A673 (cell line): ENCODE results near the gene LINC01488. TPM values are rescaled to one million over a fixed set of nuclear protein-coding genes. Genes with fewer than 3 reads are reported as not detected.

Experiments used
- BruUV-seq: library from RNA; stranded (reverse); fragments of 400-500 nt; replicated peaks from 2 replicates; lab custom pipeline; 2021; lab: Mats Ljungman, UMichigan
- CTCF ChIA-PET: fragments of 300-600 bp; sonication (Branson Sonifier 250); formaldehyde crosslinking; loops from one replicate; lab custom pipeline; 2022; ENCODE audit warnings: antibody characterized with exemption; lab: Charles Lee
- POLR2A ChIA-PET: fragments of 300-600 bp; sonication (Branson Sonifier 250); formaldehyde crosslinking; loops from one replicate; lab custom pipeline; 2022; ENCODE audit warnings: antibody characterized with exemption; ENCODE audit not compliant: low non-redundant PET; lab: Charles Lee
- DNase-seq: peaks from one replicate; pipeline ENCODE4 v3.0.0-alpha.2; 2015; ENCODE audit warnings: low spot score
- H3K27ac ChIP-seq: fragments of 200-600 bp; sonication (generic); 2 replicates; pipeline ENCODE4 v1.5.1; 2016; ENCODE audit warnings: mixed run types, low read depth, mild to moderate bottlenecking, mixed read lengths, antibody characterized with exemption, low read length; ENCODE audit not compliant: poor library complexity, severe bottlenecking
- H3K27me3 ChIP-seq: fragments of 200-600 bp; sonication (generic); replicated peaks from 2 replicates; pipeline ENCODE4 v1.6.1; 2017; ENCODE audit warnings: mixed run types, low read depth, mild to moderate bottlenecking, mixed read lengths, antibody characterized with exemption, low read length; ENCODE audit not compliant: insufficient read depth, poor library complexity
- H3K36me3 ChIP-seq: fragments of 200-600 bp; sonication (generic); 2 replicates; pipeline ENCODE4 v1.6.1; 2016; ENCODE audit warnings: mixed run types, mild to moderate bottlenecking, mixed read lengths, antibody characterized with exemption, low read length; ENCODE audit not compliant: insufficient read depth, poor library complexity, severe bottlenecking
- H3K4me1 ChIP-seq: fragments of 200-600 bp; sonication (generic); 2 replicates; pipeline ENCODE4 v1.6.1; 2017; ENCODE audit warnings: mixed run types, mild to moderate bottlenecking, mixed read lengths, antibody characterized with exemption, low read length; ENCODE audit not compliant: insufficient read depth, poor library complexity, severe bottlenecking
- H3K4me3 ChIP-seq: fragments of 200-600 bp; sonication (generic); 2 replicates; pipeline ENCODE4 v1.5.1; 2016; ENCODE audit warnings: low read depth, mixed run types, mild to moderate bottlenecking, mixed read lengths, low read length; ENCODE audit not compliant: poor library complexity, severe bottlenecking
- H3K9me3 ChIP-seq: fragments of 200-600 bp; sonication (generic); 2 replicates; pipeline ENCODE4 v1.6.1; 2016; ENCODE audit warnings: mixed run types, low read depth, mild to moderate bottlenecking, mixed read lengths, antibody characterized with exemption, low read length; ENCODE audit not compliant: poor library complexity, severe bottlenecking
- CTCF ChIP-seq: fragments of 300-800, 200-600 bp; sonication (generic); conservative IDR thresholded peaks from 2 replicates; pipeline ENCODE4 v1.5.1; 2017; ENCODE audit warnings: low read depth, mild to moderate bottlenecking, antibody characterized with exemption, low read length, moderate library complexity, mixed read lengths
- EZH2 ChIP-seq: fragments of 200-600 bp; sonication (generic); IDR thresholded peaks from 2 replicates; pipeline ENCODE4 v1.6.1; 2017; ENCODE audit warnings: borderline replicate concordance, low read depth, mild to moderate bottlenecking, mixed read lengths, antibody characterized with exemption, low read length; ENCODE audit not compliant: poor library complexity, severe bottlenecking
- intact Hi-C: fragments of 100-400 bp; cut with micrococcal nuclease; formaldehyde crosslinking; loops from one replicate; pipeline ENCODE4 v1.10.0; 2022; ENCODE audit not compliant: unreplicated experiment
- total RNA-seq: library from RNA; stranded (reverse); gene quantifications from 2 replicates; pipeline ENCODE4 v1.2.3, GENCODE V29; 2021

LINC01488 gene
- total RNA-seq, 1 experiment from 2014 or later, result not detected

DNA sequence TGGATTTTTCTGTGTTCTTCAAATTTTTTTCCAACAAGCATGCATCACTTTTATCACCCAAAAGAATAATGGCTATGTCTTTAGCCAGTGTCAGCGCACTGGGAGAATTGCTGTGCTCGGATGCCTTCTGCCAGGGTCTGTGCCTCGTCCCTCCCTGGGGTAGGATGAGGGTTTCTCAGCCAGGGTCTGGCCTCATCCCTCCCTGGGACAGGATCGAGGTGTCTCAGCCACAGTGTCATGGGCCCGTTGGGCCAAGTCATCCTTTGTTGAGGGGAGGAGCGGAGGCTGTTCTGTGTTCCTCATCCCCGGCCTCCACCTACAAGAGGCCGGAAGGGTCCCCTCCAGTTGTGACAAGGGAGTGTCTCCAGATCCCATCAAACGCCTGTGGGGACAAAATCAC, 22.7 kb downstream of the LINC01488 start:
- BruUV-seq, result no TSS peak
- Histone ChIP-seq H3K27ac (no peak overlapping the region), H3K4me1 (no peaks in the 10 kb centered on the region), H3K4me3 (no peak overlapping the region), H3K9me3 (no peaks in the 10 kb centered on the region), H3K36me3 (no peaks in the 10 kb centered on the region), H3K27me3 (no peaks in the 10 kb centered on the region)
- no peak for DNase-seq
- ChIA-PET POLR2A (no interaction called here), CTCF (no interaction called here)
- intact Hi-C loops, result no loop called here
- TF ChIP-seq CTCF (no peak), EZH2 (no peak)

- CTCF ChIA-PET, result no interaction called here
- POLR2A ChIA-PET, result no interaction called here
- Histone ChIP-seq H3K9me3 (no peaks in the 10 kb centered on the region), H3K27me3 (no peaks in the 10 kb centered on the region), H3K4me1 (no peaks in the 10 kb centered on the region), H3K36me3 (no peaks in the 10 kb centered on the region), H3K4me3 (no peak overlapping the region), H3K27ac (no peak overlapping the region)
- DNase-seq, result no peak
- BruUV-seq, result no TSS peak
- intact Hi-C loops, result no loop called here
- no peak for TF ChIP-seq CTCF
- no peak for TF ChIP-seq EZH2
These were observed 23.3 kb downstream of the LINC01488 start for GRCh38 chr11:69504576-69505335.

GRCh38 chr11:69508974-69509373, 27.5 kb downstream of the LINC01488 start:
- POLR2A ChIA-PET, result no interaction called here
- no peaks in the 10 kb centered on the region for H3K27me3 ChIP-seq

More at GRCh38 chr11:69508974-69509373, 27.5 kb downstream of the LINC01488 start:
- H3K36me3 ChIP-seq, result no peaks in the 10 kb centered on the region
- H3K27ac ChIP-seq, result no peak overlapping the region
- no peaks in the 10 kb centered on the region for H3K4me1 ChIP-seq
- H3K4me3 ChIP-seq, result no peak overlapping the region
- no peak for TF ChIP-seq CTCF
- no peak for TF ChIP-seq EZH2
- intact Hi-C loops, result no loop called here
- BruUV-seq, result no TSS peak
- CTCF ChIA-PET, result no interaction called here
- no peak for DNase-seq
- H3K9me3 ChIP-seq, result no peaks in the 10 kb centered on the region
